GM19438 (cell line): Measurements from ENCODE around the gene TRAPPC6A.

Experiments
- ATAC-seq: cut with Tn5 transposase; IDR thresholded peaks from one replicate; pipeline ENCODE4 v1.9.1; 2021; ENCODE audit warnings: low read depth; ENCODE audit not compliant: unreplicated experiment

Gene TRAPPC6A

DNA sequence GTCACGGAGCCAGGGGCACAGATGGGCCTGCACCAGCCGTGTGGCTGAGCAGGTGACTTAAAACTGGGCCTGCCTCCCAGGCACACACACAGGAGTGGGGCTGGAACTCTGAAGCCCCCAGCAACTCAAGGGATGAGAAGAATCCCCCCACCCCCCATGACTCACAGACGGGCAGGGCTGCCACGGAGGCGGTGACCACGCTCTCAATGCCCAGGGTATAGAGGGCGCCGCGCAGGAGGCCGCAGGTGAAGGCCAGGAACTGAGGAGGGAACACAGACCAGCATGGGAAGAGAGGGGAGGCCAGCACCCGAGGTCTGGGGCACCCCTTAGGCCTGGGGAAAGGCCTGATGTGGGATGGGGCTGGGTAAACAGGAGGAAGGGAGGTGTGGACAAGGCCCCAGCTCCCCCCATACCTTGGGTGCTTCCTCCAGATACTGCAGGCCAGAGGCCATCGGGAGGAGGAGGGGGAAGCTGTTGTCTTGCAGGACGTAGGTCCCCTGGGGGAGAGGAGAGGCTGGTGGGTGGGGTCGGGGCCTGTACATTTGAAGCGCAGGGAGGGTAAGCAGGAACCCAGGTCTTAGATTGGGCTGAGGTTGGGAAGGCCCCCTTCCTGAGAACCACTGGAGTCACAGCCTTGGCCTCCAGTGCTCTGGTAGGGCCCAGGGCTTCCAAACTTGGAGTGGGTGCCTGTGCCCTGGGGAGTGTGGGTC is 14.1 kb downstream of the TRAPPC6A start:
- no peak for ATAC-seq

DNA sequence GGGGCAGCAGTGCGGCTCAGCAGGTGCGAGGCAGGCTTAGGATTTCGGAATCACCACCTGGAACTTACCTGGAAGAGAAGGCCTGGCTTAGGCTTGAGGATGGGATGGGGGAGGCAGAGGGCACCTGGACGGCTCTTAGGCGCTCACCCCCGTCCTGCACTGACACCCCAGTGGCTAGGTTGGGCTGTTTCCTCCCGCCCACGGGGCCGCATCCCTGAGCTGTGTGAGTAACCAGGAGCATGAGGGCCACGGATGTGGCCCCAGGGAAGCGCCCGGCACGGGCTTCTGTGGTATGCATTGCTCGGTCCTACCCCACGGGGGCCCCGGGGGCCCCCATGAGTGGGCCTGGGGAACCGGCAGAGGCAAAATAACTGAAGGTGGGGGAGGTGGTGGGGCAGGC is 14.9 kb downstream of the TRAPPC6A start:
- ATAC-seq: no peak

DNA sequence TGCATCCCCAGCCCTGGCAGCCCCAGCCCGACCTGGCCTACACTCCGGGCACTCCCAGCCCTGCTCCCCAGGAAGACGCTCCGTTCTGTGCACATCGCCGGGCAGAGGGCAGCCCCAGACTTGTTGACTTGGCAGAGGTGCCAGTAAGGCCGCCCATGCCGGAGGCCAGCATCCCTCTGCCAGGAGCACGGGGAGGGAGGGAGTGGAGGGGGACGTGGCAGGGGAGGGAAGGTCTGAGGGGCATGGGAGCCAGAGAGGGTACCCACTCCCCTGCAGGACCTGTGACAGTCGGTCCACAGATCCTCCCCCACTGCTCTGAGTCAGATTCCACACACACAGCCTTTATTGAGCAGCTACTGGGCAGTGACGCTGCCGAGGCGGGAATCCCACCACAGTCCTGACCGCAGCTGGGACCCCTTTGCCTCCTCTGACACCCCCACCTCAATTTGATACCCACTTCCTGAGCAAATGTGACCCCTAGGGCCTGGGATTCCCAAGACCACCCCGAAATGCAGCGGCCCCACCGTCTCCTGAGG is 15.4 kb downstream of the TRAPPC6A start:
- no peak for ATAC-seq

DNA sequence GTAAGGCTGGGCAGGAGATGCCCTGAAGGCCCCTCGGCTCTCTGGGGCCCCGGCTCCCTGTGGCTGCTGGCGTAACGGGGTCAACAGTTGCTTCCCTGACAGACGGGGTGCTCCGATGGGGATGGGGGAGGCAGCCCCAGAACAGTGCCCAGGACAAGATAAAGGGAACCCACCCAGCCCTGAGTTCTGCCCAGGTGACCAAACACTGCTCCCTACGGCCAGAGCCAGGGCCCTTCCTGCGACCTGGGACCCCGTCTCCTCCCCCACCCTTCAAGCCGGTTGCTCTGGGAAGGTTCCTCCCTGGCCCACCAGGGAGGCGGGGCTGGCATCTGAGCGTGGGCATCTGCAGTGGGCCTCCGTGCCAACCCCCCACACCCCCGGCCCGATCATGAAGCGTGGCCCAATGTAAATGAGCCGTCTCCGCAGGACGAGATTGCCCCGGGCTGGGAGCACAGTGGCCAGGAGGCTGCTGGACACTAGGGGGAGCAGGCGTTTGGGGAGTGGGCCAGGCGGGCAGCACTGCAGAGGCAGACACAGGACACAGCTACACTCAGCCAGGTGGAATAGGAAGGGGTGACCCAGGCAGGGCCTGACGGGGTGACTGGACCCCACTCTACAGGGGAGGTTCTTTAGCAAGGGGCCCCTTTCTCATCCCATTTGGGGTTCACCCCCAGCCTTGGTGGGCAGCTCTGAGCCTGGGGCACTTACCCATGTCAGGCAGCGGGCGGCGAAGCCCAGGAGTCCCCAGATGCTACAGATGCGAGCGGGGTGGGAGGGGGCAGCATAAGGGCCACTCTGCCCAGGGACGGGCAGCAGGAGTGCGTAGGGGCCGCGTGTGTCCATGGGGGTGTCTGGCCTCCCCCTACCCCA is 16.1 kb downstream of the TRAPPC6A start:
- no peak for ATAC-seq

DNA sequence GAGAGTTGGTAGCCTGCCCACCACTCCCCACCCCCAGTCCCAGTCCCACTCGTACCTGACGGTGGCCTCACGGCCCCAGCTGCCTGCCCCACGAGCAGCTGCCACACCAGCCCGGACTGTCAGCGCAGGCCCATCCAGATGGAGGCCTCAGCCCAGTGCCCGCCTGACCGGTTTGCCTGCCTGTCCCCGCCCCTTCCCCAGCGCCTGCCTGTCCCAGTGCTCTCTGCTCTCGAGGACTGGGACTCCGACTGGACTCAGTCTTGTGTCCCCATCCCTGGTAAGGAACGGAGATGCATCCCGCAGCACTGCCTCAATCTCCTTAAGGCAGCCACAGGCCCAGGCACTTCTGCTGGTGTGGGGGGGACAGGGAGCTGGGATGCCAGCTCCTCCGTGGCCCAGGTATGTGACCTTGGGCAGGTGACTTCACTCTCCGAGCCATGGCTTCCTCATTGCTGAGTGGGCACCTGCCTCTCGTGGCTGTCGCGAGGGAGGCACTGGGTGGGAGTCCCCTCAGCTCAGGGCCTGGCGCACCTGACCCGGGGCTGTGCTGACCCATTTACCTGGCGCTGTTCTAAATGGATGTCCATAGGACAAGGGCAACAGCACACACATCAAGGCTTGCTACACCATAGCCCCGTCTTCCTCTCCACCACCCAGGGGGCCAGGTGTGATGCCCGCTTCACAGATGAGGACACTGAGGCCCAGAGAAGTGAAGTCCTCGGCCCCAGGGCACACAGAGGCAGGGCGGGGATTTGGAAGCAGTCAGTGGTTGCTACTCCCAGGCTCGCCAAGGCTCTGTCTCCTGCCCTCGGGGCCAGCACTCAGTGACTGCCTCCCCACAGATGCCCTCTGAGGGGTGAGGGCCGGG is 16.9 kb downstream of the TRAPPC6A start, which contains the start of gene NKPD1:
TSS of gene NKPD1 (minus strand) at position 113 of the 868 bp plus-strand sequence. CDS start 832 bp downstream, outside the sequence.
- ATAC-seq: no peak

DNA sequence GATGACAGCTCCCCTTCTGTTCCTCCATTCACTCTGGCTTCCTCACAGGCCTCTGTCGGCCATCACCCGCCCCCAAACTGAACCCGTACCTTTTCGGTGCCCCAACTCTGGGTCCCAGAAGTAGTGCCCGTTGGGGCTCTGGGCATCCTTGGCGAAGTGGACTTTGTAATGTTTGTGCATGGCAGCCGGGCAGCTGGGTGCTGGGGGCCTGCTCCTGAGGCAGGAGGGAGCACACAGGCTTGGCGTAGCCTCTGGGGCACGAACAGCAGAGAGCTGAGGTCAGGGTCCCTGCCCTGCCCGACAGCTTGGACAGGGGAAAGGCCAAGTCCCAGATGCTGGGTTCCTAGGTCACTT is 18.1 kb downstream of the TRAPPC6A start:
- no peak for ATAC-seq

DNA sequence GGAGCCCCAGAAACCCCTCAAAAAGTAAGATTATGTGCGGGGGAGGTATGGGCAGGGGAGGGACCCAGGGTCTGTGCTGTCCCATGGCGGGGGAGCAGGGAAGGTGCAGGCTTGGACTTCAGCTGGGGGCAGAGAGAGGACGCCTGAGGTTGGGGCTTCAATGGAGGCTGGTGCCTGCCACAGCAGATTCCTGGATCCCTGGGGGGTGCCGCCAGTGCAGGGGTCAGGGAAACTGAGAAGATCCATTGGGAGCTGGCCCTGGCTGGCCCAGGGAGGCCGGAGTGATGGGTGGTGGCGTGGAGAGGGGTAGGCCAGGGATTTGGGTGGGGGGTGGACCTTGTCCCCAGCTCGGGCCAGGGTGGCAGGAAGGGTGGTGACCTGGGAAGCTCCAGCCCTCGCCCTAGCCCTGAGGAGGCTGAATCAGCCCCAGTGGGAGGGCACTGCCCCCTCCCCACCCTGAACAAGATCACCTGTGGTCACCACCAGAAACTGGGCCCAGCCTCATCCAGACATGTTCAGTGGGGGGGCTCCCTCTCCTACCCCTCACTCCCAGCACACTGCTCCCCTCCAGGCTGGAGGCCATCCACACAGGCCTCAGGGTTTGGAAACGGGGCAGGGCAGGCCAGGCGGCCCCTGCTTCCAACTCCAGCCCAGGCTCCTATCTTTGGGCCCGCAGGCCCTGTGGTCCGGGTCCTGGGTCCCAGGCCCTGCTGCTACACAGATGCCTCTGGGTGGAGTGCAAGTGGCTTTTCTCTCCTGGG is 18.6 kb downstream of the TRAPPC6A start:
- ATAC-seq: no peak

DNA sequence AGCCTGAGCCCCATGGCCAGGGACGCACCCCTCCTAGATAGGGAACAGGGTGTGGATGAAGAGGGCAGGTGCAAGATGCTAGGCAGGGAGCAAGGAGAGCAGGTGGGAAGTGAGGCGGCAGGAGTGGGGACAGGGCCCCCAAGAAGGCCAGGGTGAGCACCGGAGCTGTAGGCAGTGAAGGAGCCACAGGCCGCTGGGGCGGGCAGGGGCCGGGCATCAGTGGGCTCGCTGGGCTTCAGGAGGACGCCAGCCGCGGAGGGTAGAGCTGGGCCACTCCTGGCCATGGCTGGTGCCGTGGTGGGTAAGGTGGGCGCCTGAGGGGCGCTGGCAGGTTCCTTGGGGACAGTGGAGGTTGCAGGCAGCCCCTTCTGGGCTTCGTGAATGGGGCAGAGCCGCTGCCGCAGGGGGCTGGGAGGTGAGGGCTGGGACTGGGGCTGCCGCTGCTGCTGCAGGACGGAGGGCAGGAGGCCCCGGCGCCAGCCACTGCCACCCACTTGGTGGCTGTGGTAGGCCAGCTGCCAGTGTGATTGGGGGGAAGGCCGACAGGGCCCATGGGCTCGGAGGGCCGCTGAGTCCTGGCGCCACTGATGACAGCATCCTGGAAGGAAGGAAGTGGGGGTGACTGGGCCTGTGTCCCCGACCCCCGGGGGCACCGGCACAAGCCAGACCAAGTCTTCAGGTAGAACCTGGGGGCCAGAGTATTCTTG is 19.4 kb downstream of the TRAPPC6A start:
- ATAC-seq: no peak

DNA sequence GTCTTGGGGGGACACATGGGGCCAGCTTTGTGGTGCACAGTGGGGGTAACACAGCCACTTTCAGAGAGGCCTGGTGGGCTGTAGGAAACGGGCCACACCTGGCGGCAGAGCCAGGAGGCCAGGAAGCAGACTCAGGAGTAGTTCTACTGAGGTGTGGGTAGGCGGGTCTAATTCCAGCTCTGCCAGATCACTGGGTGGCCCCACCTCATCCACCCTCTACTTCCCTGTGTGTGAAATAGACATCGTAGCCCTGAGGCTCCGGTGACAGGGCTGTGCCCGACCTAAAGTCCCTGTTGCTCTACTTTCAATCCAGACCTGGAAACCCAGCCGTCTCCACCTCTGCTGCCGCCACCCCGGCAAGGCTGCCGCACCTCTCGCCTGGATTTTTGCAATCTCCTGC is 21.3 kb downstream of the TRAPPC6A start:
- no peak for ATAC-seq

DNA sequence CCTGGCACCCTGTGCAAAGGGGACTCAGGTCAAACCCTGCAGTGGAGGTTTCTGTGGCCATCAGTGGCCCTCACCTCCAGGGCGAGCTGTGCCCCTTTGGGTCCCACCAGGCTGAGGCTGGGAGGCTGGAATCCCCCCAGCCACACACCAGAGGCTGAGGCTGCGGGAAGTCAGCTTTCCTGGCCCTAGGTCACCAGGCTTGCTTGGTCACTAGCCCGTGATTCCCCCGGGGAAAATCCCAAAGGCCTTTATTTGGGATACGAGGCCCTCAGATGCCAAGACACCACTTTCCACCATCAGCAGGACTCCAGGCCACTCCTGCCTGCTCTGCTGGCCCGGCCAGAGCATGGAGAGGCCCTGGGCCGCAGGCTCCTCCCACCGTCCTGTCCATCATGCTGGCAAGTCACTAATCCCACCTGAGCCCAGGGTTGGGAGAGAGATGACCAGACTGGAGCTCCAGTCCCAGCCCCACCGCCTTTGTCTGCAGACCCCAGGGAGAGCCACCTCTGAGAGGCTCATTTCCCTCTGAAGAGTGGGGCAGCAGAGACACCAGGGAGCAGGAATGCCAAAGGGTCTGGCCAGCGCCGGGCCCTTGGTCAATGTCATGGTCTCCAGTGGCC is 21.9 kb downstream of the TRAPPC6A start:
- no peak for ATAC-seq

DNA sequence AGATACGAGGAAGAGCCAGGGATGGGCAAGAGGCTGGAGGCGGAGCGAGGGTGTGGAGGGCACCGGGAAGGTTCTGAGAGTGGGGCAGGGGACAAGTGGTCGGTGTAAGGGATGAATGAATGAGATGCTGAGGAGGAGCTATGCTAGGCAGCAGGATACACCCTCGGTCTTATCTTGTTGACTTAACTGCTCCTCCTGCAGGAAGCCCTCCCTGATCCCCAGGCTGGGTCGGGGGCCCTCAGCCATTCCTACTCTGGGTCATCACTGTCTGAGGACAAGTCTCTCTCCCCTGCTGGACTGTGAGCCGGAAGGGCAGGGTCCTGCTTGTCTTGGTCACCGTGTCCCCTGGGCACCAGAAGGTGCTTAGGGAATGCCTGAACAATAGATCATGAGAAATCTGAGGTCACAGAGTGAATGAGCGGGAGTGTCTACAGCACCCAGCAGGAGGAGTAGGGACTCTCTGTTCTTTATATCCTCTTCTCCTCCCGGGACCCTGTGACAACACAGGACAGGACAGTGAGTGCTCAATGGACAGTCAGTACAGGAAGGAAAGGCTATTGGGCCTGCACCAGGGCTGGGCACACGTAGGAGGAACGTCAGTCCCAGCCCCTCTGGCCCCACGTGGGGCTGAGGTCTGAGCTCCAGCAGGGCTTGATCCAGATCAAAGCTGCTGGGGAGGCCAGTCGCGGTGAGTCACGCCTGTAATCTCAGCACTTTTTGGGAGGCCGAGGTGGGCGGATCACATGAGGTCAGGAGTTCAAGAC is 23.8 kb downstream of the TRAPPC6A start:
- no peak for ATAC-seq

DNA sequence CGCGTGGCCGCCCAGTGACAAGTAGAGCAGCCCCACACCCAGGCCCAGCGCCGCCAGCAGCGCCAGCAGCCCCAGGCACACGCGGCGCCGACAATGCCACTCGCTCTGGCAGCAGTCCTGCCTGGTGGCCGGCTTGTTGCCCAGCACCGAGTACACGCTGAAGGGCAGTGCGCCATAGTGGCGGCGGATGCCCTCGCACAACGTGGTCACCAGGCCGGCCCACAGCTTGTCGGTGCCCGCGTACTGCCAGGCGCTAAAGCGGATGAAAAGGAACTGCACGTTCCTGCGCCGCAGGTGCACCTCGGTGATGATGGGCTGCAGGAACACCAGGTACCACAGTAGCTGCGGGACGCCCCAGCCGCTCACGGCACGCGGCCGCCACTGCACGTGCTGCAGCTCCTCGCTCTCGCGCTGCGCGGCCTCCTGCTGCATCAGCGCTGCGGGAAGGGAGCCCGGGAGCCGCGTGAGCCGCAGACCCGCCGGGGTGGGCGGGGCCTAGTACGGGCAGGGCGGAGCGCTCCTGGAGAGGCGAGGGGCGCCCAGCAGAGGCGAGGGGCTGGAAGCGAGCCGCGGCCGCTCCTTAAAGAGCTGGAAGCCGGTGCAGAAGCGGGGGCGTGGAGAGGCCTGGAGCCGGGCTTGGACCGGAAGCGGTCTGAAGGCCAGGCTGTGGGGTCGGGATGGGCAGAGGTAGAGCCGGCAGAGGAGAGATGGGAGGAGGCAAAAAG is 24.5 kb downstream of the TRAPPC6A start:
- ATAC-seq: no peak

DNA sequence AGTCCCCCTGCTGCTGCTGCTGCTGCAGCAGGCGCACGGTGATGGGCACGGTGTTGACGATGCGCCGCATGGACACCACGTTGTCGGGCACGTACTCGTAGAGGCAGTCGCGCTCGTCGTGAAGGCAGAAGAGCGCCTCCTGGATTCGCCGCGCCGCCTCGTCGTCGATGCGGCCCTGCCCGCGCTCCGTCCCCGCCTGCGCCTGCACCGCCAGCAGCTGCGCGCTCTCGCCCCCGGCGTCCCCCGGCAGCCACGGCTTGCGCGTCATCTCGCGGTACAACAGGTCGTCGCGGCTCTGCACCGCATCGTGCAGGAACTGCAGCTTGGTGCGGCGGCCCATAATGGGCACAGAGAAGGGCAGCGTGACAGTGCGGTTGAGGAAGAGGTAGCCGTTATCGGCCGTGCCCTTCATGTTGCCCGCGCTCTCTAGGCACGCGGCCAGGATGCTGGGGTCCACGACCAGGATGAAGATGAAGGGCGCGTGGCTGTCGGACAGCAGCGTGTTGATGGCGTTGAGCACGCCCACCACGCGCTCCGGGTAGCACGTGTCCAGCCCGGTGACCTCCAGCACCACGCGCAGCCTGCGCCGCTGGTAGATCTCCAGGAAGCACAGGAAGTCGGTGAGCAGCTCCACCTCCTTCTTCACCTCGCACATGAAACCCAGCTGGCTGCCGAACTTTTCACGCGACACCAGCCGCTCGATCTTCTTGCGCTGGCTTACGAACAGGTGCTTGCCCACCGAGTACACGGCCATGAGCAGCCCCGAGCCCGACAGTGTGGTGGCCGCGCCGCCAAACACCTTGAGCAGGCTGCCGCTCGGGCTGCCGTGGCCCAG is 25.3 kb downstream of the TRAPPC6A start:
- ATAC-seq: no peak

DNA sequence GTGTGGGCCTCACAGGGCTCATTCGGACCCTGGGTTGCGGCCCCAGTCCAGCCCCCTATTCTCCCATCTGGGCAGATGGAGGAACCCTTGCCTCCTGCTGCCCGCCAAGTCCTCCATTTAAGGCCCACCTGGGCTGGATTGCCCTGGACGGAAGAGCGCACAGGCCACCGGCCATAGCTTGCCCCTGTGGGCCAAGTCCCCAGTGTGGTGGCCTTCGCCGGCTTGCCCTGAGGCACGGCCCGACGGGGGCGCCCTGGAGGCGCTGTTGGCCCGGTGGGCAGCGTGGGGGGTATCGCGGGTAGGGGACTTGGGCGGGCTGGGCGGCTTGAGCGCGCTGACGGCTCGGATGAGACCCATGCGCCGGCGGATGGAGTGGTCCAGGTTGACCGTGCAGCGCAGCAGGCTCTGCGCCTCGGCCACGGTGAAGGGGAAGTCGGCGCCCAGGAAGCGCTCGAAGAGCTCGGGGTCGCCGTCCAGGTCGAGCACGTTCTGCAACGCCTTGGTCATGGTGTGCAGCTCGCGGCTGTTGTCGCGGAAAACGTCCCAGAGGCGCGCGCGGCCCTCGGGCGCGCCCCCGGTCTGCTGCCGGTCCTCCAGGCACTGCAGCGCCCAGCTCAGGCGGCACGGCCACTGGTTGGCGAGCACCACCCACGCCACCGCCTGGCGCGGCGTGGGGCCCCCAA is 26.1 kb downstream of the TRAPPC6A start:
- ATAC-seq: no peak

DNA sequence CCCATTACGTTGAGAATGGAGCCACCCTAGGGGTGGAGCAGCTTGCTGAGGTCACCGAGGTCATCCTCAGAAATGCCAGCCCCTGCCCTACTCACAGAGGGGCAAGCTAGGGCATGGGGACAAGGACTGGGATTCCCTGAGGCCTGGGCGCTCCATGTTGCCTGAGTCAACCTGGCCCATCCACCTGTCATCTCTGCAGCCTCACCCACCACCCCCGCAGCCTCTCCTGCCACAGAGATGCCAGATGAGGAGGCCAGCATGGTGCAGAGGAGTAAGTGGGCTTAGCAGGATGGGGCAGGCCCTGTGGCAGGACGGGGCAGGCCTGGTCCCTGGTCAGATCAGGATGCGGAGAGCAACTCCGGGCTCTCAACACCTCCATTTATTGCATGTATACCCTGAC is 26.7 kb downstream of the TRAPPC6A start:
- ATAC-seq: no peak

DNA sequence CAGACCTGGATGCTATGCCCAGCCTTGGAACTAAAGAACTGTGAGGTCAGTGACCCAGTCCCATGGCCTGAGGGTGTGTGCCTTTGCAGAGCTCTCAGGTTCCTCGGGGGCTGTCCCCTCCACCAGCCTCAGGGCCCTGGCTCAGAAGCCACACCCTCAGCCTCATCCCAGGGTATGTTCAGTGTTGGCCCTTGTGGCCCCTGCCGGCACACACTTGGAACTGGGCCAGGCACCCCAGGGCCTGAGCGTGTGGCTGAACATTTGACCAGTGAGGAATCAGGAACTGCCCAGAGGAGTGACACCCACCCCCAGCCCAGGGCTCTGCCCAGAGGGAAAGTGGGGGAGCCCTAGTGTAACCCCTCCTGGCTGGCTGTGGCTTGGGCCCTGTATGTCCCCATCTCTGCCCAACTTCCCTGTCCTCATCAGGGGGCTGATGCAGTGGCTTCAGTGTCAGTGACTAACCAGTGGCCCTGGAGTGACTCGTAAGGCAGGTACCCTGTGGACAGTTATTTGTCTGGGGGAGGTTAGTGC is 27.2 kb downstream of the TRAPPC6A start:
- ATAC-seq: no peak
